Mucosa of rectum (tissue), 2 donors: ENCODE data around the gene DYNC2H1.

Experiments
- H3K27ac ChIP-seq, 2 donors: one replicate each; pipeline ENCODE4 v1.7.0; 2013; ENCODE audit warnings: inconsistent platforms in 2 of 2, low read depth in 2 of 2, low read length in 2 of 2
- H3K27me3 ChIP-seq, 2 donors: one replicate each; pipeline ENCODE4 v1.7.0; 2013; ENCODE audit warnings: low read length in 2 of 2; ENCODE audit not compliant: control insufficient read depth in 2 of 2, insufficient read depth in 2 of 2
- H3K36me3 ChIP-seq, 2 donors: one replicate each; pipeline ENCODE4 v1.7.0; 2013; ENCODE audit warnings: low read length in 2 of 2; ENCODE audit not compliant: control insufficient read depth in 2 of 2, insufficient read depth in 2 of 2
- H3K4me1 ChIP-seq, 2 donors: one replicate each; pipeline ENCODE4 v1.7.0; 2013; ENCODE audit warnings: low read length in 2 of 2, mild to moderate bottlenecking in 1 of 2; ENCODE audit not compliant: control insufficient read depth in 2 of 2, insufficient read depth in 2 of 2
- H3K4me3 ChIP-seq, 2 donors: one replicate each; pipeline ENCODE4 v1.7.0; 2013; ENCODE audit warnings: low read length in 2 of 2
- H3K9ac ChIP-seq, 2 donors: one replicate each; pipeline ENCODE4 v1.7.0; 2013; ENCODE audit warnings: low read length in 2 of 2, low read depth in 1 of 2, mild to moderate bottlenecking in 1 of 2
- H3K9me3 ChIP-seq, 2 donors: one replicate each; pipeline ENCODE4 v1.7.0; 2013; ENCODE audit warnings: low read length in 2 of 2; ENCODE audit not compliant: control insufficient read depth in 2 of 2
- donor health status: healthy.
- donor health status: Normal muscosa, but diverticular disease.

DYNC2H1 gene

GRCh38 chr11:103108933-103109817 lies at the start of gene DYNC2H1:
DYNC2H1 (plus strand) TSS chr11:103109426; CDS start chr11:103109575, 149 bp downstream.
- peak within 1 kb of the TSS; percentile 32 to 65 for H3K9ac ChIP-seq
- peaks cover 0 to 4% of the 10 kb centered on the region in 2 donors for H3K4me1 ChIP-seq
- peak within 1 kb of the TSS; percentile 49 to 68 for H3K27ac ChIP-seq
- H3K4me3 ChIP-seq = peak within 1 kb of the TSS; percentile 65 to 97
- H3K27me3 ChIP-seq = no peaks in the 10 kb centered on the region
- no peaks in the 10 kb centered on the region for H3K9me3 ChIP-seq
- H3K36me3 ChIP-seq = no peaks in the 10 kb centered on the region

DNA sequence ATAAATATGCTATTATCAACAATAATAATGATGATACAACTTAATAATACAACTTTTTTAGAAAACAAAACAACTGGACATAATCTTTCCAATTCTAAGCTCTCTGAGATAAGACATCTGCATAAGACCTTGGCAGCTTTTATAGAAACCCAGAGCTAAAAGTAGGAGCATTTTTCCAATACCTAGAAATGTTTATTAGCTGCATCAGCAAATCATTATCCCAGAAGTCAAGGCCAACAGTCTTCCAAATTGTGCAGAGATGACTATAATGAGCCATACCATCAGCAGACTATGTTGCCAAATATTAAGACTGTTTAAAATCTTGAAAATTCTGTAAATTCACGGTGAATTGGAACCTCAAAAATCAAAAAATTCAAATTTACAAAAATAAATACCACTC lies 47.6 kb upstream of the DYNC2H1 start:
- no peaks in the 10 kb centered on the region for H3K27me3 ChIP-seq
- no peak overlapping the region for H3K9ac ChIP-seq
- peaks cover 16 to 21% of the 10 kb centered on the region in 2 donors for H3K36me3 ChIP-seq
- H3K9me3 ChIP-seq = no peaks in the 10 kb centered on the region
- H3K4me1 ChIP-seq = no peaks in the 10 kb centered on the region
- H3K27ac ChIP-seq = no peak overlapping the region
- H3K4me3 ChIP-seq = no peak overlapping the region

DNA sequence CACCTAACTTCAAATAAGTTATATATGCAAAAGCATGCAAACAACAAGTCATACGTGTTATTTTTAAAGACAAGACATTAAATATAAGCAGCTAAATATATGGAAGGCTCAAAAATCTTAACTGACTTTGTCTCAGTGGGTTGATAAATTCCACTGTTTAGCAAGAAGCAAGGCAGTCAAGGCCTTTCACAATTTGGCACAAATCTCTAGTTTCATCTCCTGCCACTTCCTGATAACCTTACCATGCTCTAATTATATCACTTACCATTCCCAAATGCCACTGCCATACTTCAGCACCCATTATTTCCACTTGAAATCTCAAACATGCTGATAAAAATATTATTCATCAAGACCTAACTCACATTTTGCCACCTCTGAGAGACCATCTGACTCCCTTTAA lies 42.1 kb upstream of the DYNC2H1 start:
- H3K27ac ChIP-seq = no peak overlapping the region

DNA sequence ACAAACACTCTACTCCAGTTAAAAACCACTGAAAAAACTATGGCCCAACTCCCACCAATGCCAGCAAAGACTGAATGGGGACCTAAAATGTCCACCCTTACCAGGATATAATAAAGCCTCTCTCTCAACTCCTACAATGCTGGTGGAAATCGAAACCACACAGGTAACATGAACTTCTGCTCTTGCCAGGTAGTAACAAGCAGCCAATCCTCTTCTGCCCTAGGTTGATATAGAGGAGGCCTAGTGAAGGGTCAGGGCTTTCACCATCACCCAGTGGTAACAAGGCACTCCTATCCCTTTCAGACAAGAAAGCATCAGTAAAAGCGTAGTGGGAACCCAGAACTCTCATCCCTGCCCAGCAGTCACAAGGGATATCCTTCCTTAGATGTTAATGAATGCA lies 39.9 kb upstream of the DYNC2H1 start:
- Histone ChIP-seq H3K9me3 (no peaks in the 10 kb centered on the region), H3K4me1 (no peaks in the 10 kb centered on the region), H3K27ac (no peak overlapping the region), H3K4me3 (no peak overlapping the region), H3K36me3 (peaks cover 0 to 5% of the 10 kb centered on the region in 2 donors), H3K27me3 (no peaks in the 10 kb centered on the region), H3K9ac (no peak overlapping the region)

More for the DNA sequence above, 42.1 kb upstream of the DYNC2H1 start:
- Histone ChIP-seq H3K27me3 (no peaks in the 10 kb centered on the region), H3K9me3 (no peaks in the 10 kb centered on the region), H3K9ac (no peak overlapping the region), H3K4me1 (no peaks in the 10 kb centered on the region), H3K4me3 (no peak overlapping the region), H3K36me3 (peaks cover 5 to 15% of the 10 kb centered on the region in 2 donors)

DNA sequence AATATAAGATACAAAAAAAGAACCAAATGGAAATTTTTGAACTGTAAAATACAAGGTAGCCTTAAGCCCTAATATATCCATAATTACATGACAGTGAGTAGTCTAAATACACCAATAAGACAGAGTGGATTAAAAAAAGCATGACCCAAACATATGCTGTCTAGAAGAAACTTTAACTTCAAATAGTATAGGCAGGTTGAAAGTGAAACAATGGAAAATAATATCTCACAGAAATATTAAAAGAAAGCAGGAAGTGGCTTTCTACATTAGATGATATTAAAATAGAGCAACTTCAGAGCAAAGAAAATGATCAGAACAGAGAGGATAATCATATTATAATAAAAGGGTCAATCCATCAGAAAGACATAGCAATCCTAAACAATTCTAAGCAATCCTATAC lies 39.1 kb upstream of the DYNC2H1 start:
- Histone ChIP-seq H3K4me3 (no peak overlapping the region), H3K9me3 (no peaks in the 10 kb centered on the region), H3K27ac (no peak overlapping the region), H3K36me3 (peaks cover 0 to 3% of the 10 kb centered on the region in 2 donors), H3K4me1 (no peaks in the 10 kb centered on the region), H3K9ac (no peak overlapping the region), H3K27me3 (no peaks in the 10 kb centered on the region)

DNA sequence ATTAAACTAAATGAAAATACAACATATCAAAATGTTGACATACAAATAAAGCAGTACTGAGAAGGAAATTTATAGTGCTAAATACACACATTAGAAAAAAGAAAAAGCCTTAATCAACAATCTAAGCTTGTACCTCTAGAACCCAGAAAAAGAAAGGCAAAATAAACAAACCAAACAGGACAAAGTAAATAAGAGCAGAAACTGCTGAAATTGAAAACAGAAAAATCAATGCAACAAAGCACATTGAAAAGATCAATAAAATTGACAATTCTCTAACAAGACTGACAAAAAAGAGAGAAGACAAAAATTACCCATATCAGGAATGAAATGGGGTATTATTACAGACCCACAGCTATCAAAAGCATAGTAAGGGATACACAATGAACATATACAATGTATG lies 38.2 kb upstream of the DYNC2H1 start:
- Histone ChIP-seq H3K4me3 (no peak overlapping the region), H3K9ac (no peak overlapping the region), H3K36me3 (peaks cover 0 to 8% of the 10 kb centered on the region in 2 donors), H3K27me3 (no peaks in the 10 kb centered on the region), H3K9me3 (no peaks in the 10 kb centered on the region), H3K4me1 (no peaks in the 10 kb centered on the region), H3K27ac (no peak overlapping the region)

DNA sequence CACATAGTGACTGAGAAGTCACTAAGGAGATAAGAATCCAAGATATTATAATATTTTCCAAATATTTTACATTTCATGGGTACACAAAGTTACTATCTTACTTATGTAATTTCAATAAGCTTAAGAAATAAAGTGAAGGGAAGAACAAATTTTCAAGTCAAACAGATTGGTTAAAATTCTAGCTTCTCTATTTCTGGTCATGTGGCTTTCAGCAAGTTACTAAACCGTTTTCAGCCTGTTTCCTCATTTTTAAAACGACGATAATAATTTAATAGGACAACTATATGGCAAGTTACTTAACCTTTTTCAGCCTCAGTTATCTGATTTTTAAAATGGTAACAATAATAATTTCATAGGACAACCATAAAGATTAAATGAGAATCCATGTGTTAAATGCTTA lies 32.9 kb upstream of the DYNC2H1 start:
- Histone ChIP-seq H3K4me1 (no peaks in the 10 kb centered on the region), H3K27ac (no peak overlapping the region), H3K9me3 (no peaks in the 10 kb centered on the region), H3K9ac (no peak overlapping the region), H3K4me3 (no peak overlapping the region), H3K36me3 (peaks cover 21% of the 10 kb centered on the region in 2 donors), H3K27me3 (no peaks in the 10 kb centered on the region)

GRCh38 chr11:103077554-103077953 lies 31.7 kb upstream of the DYNC2H1 start:
- H3K36me3 ChIP-seq = peaks cover 21% of the 10 kb centered on the region in 2 donors

GRCh38 chr11:103078710-103079109 lies 30.5 kb upstream of the DYNC2H1 start:
- Histone ChIP-seq H3K4me3 (no peak overlapping the region), H3K36me3 (peaks cover 21% of the 10 kb centered on the region in 2 donors)

More at GRCh38 chr11:103077554-103077953, 31.7 kb upstream of the DYNC2H1 start:
- no peaks in the 10 kb centered on the region for H3K9me3 ChIP-seq
- H3K9ac ChIP-seq = no peak overlapping the region
- H3K4me1 ChIP-seq = no peaks in the 10 kb centered on the region
- no peak overlapping the region for H3K4me3 ChIP-seq
- H3K27ac ChIP-seq = no peak overlapping the region
- no peaks in the 10 kb centered on the region for H3K27me3 ChIP-seq

DNA sequence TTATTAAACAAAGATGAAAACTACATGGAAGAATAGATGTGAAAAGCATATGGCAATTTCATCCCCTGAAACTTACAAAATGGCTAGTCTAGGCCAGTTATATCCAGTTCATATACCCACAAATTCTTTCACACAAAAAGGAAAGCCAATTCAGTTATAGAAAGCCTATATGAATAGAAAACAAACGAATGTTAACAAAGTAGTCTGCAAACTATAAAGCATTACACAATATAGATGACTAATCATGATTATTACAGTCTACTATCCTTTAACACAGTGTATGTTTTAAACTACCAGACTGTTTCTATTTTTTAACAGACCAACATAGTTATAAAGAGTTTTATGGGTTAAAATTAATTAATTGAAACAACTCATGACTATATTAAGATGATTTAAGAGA lies 29.4 kb upstream of the DYNC2H1 start:
- H3K36me3 ChIP-seq = peaks cover 21% of the 10 kb centered on the region in 2 donors
- H3K27ac ChIP-seq = no peak overlapping the region
- no peaks in the 10 kb centered on the region for H3K9me3 ChIP-seq
- H3K27me3 ChIP-seq = no peaks in the 10 kb centered on the region
- no peak overlapping the region for H3K9ac ChIP-seq
- H3K4me3 ChIP-seq = no peak overlapping the region
- H3K4me1 ChIP-seq = no peaks in the 10 kb centered on the region

More at GRCh38 chr11:103078710-103079109, 30.5 kb upstream of the DYNC2H1 start:
- H3K27ac ChIP-seq = no peak overlapping the region
- H3K9ac ChIP-seq = no peak overlapping the region
- H3K9me3 ChIP-seq = no peaks in the 10 kb centered on the region
- no peaks in the 10 kb centered on the region for H3K27me3 ChIP-seq
- no peaks in the 10 kb centered on the region for H3K4me1 ChIP-seq
